WI38 (cell line): ENCODE measurements around the gene SLC25A6.
"Not testable (repeated sequence)": the region's sequence is repeated elsewhere in the genome, so short reads cannot be mapped to it uniquely, and the experiment has no call there.

Source experiments
- H3K4me3 ChIP-seq: 2 replicates; pipeline ENCODE4 v1.5.1; 2011; ENCODE audit warnings: low read depth, mild to moderate bottlenecking, control low read depth, low read length
- TF ChIP-seq, protein P1 (sequence below): IDR thresholded peaks from 2 replicates; pipeline ENCODE4 v1.5.1; 2012; ENCODE audit warnings: low read depth, mild to moderate bottlenecking, control low read depth, low read length

SLC25A6 gene

DNA sequence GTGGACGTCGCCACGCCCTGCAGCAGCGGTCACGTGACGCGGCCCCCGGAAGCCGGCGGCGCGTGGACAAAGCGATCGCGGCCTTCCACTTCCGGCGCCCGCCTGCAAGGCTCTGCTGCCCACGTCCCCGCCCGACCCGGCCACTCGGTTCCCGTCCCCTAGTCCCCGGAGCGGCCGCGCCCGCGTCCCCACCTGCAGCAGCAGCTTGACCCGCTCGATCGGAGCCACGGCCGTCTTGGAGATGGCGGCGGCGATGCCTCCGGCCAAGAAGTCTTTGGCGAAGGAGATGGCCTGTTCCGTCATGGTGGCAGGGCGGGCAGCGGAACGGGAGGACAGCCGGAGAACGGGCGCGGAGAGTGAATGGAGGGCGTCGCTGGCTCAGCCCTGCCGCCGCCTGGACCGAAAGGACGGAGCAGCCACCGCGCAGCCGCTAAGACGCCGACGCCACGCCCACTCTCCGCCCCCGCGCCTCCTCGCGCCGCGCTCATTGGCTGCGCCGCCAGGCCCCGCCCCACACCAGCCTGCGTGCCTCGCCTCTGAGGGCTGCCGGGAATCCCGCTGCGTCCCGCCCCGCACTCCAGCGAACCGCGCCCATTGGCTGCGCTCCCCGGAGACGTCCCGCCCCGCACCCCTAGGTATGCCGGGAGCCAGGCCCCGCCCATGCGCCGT, at the start of gene SLC25A6:
TSS of gene SLC25A6 (minus strand) at position 407 of the 669 bp plus-strand sequence. CDS start at position 303, 104 bp downstream.
- H3K4me3 ChIP-seq, result peak within 1 kb of the TSS; percentile 83
- TF ChIP-seq, protein P1, sequence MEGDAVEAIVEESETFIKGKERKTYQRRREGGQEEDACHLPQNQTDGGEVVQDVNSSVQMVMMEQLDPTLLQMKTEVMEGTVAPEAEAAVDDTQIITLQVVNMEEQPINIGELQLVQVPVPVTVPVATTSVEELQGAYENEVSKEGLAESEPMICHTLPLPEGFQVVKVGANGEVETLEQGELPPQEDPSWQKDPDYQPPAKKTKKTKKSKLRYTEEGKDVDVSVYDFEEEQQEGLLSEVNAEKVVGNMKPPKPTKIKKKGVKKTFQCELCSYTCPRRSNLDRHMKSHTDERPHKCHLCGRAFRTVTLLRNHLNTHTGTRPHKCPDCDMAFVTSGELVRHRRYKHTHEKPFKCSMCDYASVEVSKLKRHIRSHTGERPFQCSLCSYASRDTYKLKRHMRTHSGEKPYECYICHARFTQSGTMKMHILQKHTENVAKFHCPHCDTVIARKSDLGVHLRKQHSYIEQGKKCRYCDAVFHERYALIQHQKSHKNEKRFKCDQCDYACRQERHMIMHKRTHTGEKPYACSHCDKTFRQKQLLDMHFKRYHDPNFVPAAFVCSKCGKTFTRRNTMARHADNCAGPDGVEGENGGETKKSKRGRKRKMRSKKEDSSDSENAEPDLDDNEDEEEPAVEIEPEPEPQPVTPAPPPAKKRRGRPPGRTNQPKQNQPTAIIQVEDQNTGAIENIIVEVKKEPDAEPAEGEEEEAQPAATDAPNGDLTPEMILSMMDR, result no peak

- no peak overlapping the region for H3K4me3 ChIP-seq
- TF ChIP-seq, protein P1, result no peak
These were observed 48.6 kb upstream of the SLC25A6 start for GRCh38 chrX:1440506-1440905.

GRCh38 chrX:1435241-1435895, 43.5 kb upstream of the SLC25A6 start:
- TF ChIP-seq, protein P1, result no peak
- H3K4me3 ChIP-seq, result no peak overlapping the region

DNA sequence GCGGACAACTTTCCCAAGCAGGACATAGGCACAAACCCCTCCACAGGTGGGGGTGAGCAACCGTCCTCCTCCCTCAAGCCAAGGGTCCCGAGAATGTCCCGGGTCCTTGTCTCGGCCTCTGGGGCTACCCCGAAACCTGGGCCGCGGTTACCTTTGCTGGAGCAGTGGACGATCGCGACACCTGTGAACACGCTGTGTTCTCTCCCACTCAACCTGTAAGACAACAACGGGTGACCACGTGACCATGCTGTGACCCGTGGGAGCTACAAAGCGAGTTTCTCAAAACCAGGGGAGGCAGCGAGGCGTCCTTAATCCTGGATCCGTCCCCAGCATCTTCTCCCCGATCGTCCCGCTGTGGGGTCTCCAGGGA, 42.9 kb upstream of the SLC25A6 start:
- TF ChIP-seq, protein P1, result no peak
- no peak overlapping the region for H3K4me3 ChIP-seq

DNA sequence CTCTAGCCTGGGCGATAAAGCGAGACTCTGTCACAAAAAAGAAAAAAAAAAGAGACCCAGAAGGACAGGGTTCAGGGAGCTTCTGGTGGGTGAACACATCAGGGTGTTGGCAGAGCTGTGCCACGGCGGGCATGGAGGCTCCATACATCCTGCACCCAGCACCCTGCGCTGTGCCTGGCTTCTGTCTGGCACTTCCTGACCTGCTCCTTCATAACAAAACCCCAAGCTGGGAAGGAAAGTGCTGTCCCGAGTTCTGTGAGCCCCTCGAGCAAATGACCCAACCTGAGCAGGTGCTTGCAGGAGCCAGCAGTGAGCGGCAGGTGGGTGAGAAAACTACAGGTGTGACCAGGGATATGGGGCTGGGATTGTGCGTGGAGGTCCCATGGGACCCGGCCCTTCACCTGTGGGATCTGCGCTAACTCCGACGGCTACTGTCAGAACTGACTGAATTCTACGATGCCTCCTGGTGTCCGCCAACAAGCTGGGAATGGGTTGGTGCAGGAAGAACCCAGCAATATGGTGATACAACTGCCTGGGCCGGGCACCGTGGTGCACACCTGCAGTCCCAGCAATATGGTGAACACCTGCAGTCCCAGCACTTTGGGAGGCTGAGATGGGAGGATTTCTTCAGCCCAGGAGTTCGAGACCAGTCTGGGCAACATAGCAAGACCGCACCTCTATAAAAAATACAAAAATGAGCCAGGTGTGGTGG, 41.9 kb upstream of the SLC25A6 start:
- TF ChIP-seq, protein P1, result no peak
- no peak overlapping the region for H3K4me3 ChIP-seq

DNA sequence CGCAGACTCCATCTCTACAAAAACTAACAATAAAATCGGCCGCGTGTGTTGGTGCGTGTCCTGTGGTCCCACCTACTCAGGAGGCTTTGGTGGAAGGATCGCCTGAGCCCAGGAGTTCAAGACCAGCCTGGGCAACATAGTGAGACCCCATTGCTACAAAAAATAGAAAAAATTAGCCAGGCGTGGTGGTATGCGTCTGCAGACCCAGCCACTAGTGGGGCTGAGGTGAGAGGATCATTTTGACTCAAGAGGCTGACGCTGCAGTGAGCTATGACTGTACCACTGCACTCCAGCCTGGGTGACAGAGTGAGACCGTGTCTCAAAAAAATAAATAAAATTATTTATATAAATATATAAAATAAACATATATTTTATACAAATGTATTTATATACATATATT, 38.5 kb upstream of the SLC25A6 start:
- H3K4me3 ChIP-seq, result no peak overlapping the region
- TF ChIP-seq, protein P1, result no peak

DNA sequence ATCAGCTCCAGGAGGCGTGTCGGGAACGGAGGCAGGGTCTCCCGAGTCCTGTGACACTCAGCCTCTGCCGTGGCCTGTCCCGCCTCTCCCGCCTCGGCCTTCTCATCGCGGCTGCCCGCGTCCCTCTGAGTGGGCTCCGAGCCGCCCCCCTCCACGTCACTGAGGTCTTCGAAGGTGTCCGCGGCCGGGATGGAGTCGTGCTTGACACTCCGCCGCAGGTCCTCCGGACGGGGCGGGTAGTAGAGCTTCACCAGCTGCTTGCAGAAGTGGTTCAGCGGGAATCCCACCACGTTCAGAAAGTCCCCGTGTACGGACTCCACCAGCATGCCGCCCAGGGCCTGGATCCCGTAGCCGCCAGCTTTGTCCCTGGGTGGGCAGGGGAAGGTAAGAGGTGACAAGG, 35.8 kb upstream of the SLC25A6 start:
- H3K4me3 ChIP-seq, result no peak overlapping the region
- TF ChIP-seq, protein P1, result no peak

DNA sequence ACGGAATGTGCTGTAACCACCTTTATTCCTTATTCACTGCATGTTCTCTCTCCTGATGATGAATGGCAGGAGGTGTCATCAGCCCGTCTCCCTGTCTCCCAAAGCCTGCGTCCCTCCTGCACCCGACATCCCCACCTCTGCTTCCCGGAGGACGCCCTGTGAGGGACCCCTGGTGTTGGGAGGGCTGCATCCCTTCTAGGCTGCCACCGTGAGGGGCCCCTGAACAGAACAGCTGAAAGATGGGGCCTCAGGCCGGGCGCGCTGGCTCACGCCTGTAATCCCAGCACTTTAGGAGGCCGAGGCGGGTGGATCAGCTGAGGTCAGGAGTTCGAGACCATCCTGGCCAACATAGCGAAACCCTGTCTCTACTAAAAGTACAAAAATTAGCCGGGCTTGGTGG, 34.4 kb upstream of the SLC25A6 start:
- not testable (repeated sequence) for H3K4me3 ChIP-seq
